Right lobe of liver (tissue), 6 donors: ENCODE measurements around the gene LCTL. TPM values are rescaled to one million over a fixed set of nuclear protein-coding genes. Genes with fewer than 3 reads are reported as not detected.

ENCODE experiments used
- ATAC-seq, 4 donors: fragments of 200-7000 bp; cut with Tn5 transposase; one replicate each; pipeline ENCODE4 v1.9.1; 2020; ENCODE audit warnings: mild to moderate bottlenecking in 4 of 4, moderate library complexity in 4 of 4
- DNase-seq, 3 donors: peaks; one replicate each; pipeline ENCODE4 v3.0.0-alpha.2; 2020
- H3K27ac ChIP-seq, 3 donors: fragments of 200-600 bp; one replicate each; pipeline ENCODE4 v1.8.0; 2022
- H3K27me3 ChIP-seq, 2 donors: fragments of 200-600 bp; one replicate each; pipeline ENCODE4 v1.8.0; 2022
- H3K36me3 ChIP-seq, 4 donors: fragments of 200-600 bp; sonication (generic) in 1 of 4; one replicate each; pipeline versions ENCODE4 v1.5.1 to v1.8.0; 2017 to 2022; ENCODE audit warnings: control low read depth in 1 of 4
- H3K4me1 ChIP-seq, 4 donors: fragments of 200-600 bp; sonication (generic) in 1 of 4; one replicate each; pipeline versions ENCODE4 v1.5.1 to v1.8.0; 2017 to 2022; ENCODE audit warnings: control low read depth in 1 of 4
- H3K4me3 ChIP-seq, 3 donors: fragments of 200-600 bp; one replicate each; pipeline ENCODE4 v1.8.0; 2022
- H3K9me3 ChIP-seq, 4 donors: fragments of 200-600 bp; sonication (generic) in 1 of 4; one replicate each; pipeline versions ENCODE4 v1.5.1 to v1.8.0; 2017 to 2022; ENCODE audit warnings: control low read depth in 1 of 4
- POLR2A ChIP-seq: fragments of 450-650 bp; IDR thresholded peaks from one replicate; pipeline ENCODE4 v1.6.1; 2017; ENCODE audit warnings: antibody characterized with exemption, mild to moderate bottlenecking
- WGBS: methylation state at CpG from one replicate; pipeline ENCODE4 v1.1.6; 2018; ENCODE audit warnings: low coverage, low lambda C conversion rate; ENCODE audit not compliant: insufficient coverage; ENCODE audit errors: missing lambda C conversion rate; 5-methylcytosine and 5-hydroxymethylcytosine counted together
- intact Hi-C, 2 donors: fragments of 100-400 bp; cut with DNase I; formaldehyde crosslinking; loops; one replicate each; pipeline versions ENCODE4 v1.11.2 to v1.14.1; 2022
- total RNA-seq, 6 experiments: library from RNA; depleted of rRNA in 2 of 6; stranded (reverse); fragments of >200 nt in 2 of 6; fragmentation: NEBNext Ultra II Directional in 3 of 6; extraction: Animal tissue kit (Norgen Biotek cat#: 25700) in 3 of 6; gene quantifications; one replicate each; pipeline versions ENCODE4 v1.1.0 to v1.2.4, GENCODE V29; 2016 to 2023
- TF ChIP-seq, protein P1 (sequence below), 4 donors: fragments of 200-600 bp in 3 of 4; fragments of 450-650 bp in 1 of 4; IDR thresholded peaks; one replicate each; pipeline versions ENCODE4 v1.5.1 to v1.8.0; 2016 to 2022; ENCODE audit warnings: antibody characterized with exemption in 4 of 4, mild to moderate bottlenecking in 2 of 4
- donor health status: DM: no; HTN: yes; CAD: no.
- donor health status: DM: no; HTN: no; CAD: no.
- donor health status: DM: no; HTN: no; CAD: no.
- donor health status: DM: no; HTN: yes; CAD: no.
- donor health status: DM: no; HTN: yes; CAD: no.

LCTL gene
- total RNA-seq, 6 experiments from 2014 or later = not detected

DNA sequence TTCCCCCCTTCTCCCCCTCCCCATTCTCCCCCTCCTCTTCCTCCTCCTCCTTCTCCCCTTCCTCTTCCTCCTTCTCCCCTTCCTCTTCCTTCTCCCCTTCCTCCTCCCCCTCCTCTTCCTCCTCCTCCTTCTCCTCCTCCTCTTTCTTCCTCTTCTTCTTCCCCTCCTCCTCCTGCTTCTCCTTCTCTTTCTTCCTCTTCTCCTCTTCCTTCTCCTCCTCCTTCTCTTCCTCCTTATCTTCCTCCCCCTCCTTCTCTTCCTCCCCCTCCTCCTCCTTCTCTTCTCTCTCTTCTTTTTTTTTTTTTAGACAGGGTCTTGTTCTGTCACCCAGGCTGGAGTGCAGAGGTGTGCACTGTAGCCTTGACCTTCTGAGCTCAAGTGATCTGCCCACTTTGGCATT lies 21.2 kb upstream of the LCTL start:
- no peak for TF ChIP-seq POLR2A
- TF ChIP-seq, protein P1, sequence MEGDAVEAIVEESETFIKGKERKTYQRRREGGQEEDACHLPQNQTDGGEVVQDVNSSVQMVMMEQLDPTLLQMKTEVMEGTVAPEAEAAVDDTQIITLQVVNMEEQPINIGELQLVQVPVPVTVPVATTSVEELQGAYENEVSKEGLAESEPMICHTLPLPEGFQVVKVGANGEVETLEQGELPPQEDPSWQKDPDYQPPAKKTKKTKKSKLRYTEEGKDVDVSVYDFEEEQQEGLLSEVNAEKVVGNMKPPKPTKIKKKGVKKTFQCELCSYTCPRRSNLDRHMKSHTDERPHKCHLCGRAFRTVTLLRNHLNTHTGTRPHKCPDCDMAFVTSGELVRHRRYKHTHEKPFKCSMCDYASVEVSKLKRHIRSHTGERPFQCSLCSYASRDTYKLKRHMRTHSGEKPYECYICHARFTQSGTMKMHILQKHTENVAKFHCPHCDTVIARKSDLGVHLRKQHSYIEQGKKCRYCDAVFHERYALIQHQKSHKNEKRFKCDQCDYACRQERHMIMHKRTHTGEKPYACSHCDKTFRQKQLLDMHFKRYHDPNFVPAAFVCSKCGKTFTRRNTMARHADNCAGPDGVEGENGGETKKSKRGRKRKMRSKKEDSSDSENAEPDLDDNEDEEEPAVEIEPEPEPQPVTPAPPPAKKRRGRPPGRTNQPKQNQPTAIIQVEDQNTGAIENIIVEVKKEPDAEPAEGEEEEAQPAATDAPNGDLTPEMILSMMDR (IDR thresholded peaks at IDR 0.05) = no peak
- no peaks in the 10 kb centered on the region for H3K27me3 ChIP-seq

DNA sequence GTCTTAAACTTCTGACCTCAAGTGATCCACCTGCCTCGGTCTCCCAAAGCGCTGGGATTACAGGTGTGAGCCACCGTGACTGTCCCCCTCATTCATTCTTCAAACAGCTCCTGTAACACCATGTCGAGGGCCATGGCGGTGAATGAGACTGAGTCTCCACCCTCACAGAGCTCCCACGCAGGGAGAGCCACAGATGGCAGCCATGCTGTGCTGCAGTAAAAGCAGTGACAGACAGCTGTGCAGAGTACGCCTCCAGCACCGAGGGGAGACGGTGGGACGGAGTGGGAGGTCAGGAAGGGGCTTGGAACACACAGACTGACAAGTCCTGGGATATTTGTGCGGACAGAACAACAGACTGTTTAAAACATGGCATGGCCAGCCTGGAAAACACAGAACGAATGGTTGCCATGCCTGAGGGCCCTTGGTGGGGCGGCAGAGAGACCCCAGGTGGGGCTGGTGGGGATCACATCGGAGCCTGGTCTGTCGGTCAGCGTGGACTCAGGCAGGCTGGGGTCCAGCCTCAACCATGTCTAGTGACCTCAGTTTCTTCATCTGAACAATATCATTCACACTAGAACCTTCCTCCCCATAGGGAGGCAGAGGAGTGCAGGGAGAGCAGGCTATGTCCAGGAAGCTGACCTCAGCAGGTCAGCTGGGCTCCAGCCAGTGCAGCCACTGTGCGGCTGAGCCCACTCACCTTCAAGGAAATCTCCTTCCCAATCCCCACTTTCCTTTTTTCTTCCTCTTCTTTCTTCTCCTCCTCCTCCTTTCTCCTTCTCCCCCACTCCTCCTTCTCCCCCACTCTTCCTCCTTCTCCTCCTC lies 20.6 kb upstream of the LCTL start:
- H3K27ac ChIP-seq = no peak overlapping the region
- H3K9me3 ChIP-seq = no peaks in the 10 kb centered on the region
- DNase-seq = no peak
- H3K4me3 ChIP-seq = no peak overlapping the region
- TF ChIP-seq POLR2A = no peak
- TF ChIP-seq, protein P1 (IDR thresholded peaks at IDR 0.05) = no peak
- H3K36me3 ChIP-seq = no peaks in the 10 kb centered on the region
- 92% methylated on average over 9 of the region's 17 CpGs for WGBS
- intact Hi-C loops = no loop called here
- peak in 2 of 4 donors; percentile 20 to 56 for ATAC-seq
- H3K27me3 ChIP-seq = no peaks in the 10 kb centered on the region
- H3K4me1 ChIP-seq = peaks cover 0 to 7% (median 3%) of the 10 kb centered on the region in 4 donors

More for the DNA sequence above, 21.2 kb upstream of the LCTL start:
- no peak for DNase-seq
- Histone ChIP-seq H3K9me3 (no peaks in the 10 kb centered on the region), H3K27ac (no peak overlapping the region), H3K4me1 (peaks cover 0 to 7% (median 3%) of the 10 kb centered on the region in 4 donors), H3K4me3 (no peak overlapping the region), H3K36me3 (no peaks in the 10 kb centered on the region)
- ATAC-seq = no peak
- intact Hi-C loops = no loop called here

DNA sequence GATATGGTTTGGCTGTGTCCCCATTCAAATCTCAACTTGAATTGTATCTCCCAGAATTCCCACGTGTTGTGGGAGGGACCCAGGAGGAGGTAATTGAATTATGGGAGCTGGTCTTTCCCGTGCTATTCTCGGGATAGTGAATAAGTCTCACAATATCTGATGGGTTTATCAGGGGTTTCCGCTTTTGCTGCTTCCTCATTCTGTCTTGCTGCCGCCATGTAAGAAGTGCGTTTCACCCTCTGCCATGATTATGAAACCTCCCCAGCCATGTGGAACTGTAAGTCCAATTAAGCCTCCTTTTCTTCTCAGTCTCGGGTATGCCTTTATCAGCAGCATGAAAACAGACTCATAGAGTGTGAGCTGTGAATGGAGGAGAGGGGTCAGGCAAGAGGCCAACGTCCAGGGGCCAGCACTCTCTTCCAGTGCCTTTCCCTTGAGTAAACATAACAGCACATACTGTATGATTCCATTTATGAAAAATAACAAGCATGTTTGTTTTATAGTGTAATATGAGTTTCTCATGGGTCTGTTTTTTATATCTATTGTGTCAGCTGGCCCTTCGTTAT lies 16.3 kb upstream of the LCTL start:
- ATAC-seq = peak in 3 of 4 donors; percentile 30 to 61 (median 54)
- DNase-seq = no peak
- H3K36me3 ChIP-seq = no peaks in the 10 kb centered on the region
- intact Hi-C loops = no loop called here
- TF ChIP-seq, protein P1 (IDR thresholded peaks at IDR 0.05) = no peak
- no peak for TF ChIP-seq POLR2A
- WGBS = 61% methylated on average over 9 of the region's 9 CpGs
- no peaks in the 10 kb centered on the region for H3K9me3 ChIP-seq
- H3K27ac ChIP-seq = peak overlapping the region in 1 of 3 donors; percentile 19
- H3K27me3 ChIP-seq = no peaks in the 10 kb centered on the region
- peak overlapping the region in 1 of 3 donors; percentile 28 for H3K4me3 ChIP-seq
- no peaks in the 10 kb centered on the region for H3K4me1 ChIP-seq

DNA sequence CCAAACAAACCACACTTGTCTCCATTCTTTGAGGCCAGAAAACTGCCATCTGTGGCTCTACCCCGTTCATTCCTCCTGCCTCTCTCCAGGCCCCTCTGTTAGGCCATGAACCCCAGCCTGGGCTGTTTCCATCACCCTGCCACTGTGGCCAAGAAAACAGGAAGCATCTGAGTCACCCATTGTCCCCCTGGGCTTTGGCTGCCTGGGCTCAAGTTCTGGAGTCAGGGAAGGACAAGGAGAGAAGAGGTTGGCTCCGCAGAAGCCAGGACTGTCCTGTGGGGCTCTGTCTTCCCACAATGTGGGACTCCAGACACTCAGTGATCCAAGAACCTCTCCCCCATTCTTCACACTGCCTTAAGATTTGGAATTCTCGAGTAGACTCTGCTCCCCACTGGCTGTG lies 14.8 kb upstream of the LCTL start:
- Histone ChIP-seq H3K27me3 (no peaks in the 10 kb centered on the region), H3K4me1 (no peaks in the 10 kb centered on the region), H3K27ac (no peak overlapping the region), H3K9me3 (no peaks in the 10 kb centered on the region), H3K36me3 (no peaks in the 10 kb centered on the region), H3K4me3 (no peak overlapping the region)
- intact Hi-C loops = no loop called here
- DNase-seq (no peak), ATAC-seq (peak in 3 of 4 donors; percentile 11 to 57 (median 51))
- WGBS = 54% methylated on average over 3 of the region's 3 CpGs
- TF ChIP-seq, protein P1 (IDR thresholded peaks at IDR 0.05) = no peak
- no peak for TF ChIP-seq POLR2A
